T follicular helper cell (primary cell): ENCODE results near the gene APOL6.

ENCODE experiments used
- DNase-seq: peaks from one replicate; pipeline ENCODE4 v3.0.0-alpha.2; 2020; ENCODE audit warnings: low read depth
- total RNA-seq, 2 experiments: gene quantifications; one replicate each; lab custom pipeline; 2026; lab: John Stamatoyannopoulos, UW

The APOL6 gene
- 364 to 620 reads per million in 2 experiments for total RNA-seq

DNA sequence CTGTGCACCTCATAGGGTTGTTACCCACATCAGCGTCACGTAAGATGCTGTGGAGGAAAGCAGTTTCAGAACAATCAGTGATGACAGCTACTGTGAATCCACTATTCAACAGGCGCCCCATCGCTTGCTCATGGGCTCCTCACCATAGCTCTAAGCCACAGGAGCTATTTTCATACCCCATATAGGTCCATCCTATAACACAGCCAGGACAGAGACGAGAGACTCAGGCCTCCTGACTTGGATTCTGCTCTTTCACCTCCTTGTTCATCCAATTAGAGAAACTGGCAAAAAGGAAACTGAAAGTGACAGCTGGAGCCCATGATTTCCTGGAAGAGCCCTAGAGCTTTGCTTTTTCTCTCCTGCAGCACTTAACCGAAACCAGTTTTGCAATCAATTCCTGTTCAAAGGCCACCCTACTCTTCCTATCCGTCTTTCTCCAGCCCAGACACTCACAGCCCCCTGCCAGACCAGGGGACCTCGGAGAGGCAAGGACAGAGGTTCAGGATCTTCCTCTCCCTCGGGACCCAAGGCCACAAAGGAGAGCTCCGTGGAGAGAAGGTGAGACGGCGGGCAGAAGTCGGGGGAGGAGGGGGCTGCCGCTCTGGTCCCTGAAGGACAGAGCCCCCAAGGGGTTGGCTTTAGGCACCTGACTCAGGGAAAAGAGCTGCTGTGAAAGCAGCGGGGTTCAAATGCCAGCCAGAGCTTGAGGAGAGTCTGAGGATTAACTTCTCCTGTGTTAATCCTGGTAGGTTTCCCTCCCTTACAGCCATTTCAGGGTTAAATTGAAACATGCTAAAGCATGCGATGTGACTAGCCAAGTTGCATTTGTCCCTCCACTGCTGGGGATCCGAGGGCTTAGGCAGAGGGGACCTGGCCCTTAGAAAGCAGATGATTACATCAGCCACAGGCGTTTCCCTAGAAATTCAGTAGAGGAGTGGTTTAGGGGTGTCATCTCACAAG, at the start of gene APOL6:
TSS of gene APOL6 (plus strand) at position 381 of the 960 bp plus-strand sequence. CDS start 7,980 bp downstream, outside the sequence.
- peak; percentile 22 for DNase-seq

DNA sequence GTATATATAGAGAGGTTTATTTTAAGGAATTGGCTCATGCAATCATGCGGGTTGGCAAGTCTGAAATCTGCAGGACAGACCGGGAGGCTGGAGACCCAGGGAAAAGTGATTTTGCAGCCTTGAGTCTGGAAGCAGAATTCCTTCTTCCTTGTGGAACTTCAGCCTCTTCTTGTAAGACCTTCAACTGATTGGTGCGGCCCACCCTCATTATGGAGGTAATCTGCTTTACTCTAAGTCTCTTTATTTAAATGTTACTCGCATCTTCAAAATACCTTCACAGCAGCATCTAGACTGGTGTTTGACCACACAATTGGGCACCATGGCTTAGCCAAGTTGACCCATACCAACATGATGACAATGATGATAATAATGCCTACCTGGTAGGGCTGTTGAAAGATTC, 48.9 kb upstream of the APOL6 start:
- DNase-seq = no peak

DNA sequence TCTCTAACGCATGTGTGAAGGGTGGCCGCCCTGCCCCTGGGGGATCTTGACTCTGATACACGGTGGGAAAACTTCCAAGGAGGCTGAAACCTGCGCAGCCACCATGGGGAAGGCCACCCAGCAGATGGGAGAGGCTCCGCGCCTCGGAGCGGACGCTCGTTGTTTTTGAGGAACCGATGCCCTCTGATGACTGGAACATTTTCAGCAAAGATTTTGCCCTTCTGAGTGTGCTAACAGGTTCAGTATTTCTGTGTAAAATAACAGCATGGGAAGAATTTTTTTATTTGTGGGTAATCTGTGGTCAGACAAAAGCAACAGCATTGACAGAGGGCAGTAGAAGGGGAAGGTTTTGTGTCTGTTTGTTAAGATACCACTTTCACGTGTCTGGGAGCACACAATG, 47.8 kb upstream of the APOL6 start:
- no peak for DNase-seq

- no peak for DNase-seq
Observed at GRCh38 chr22:35601013-35601580, 47.1 kb upstream of the APOL6 start.

- DNase-seq = no peak
Observed at GRCh38 chr22:35601743-35602615, 46.3 kb upstream of the APOL6 start.

DNA sequence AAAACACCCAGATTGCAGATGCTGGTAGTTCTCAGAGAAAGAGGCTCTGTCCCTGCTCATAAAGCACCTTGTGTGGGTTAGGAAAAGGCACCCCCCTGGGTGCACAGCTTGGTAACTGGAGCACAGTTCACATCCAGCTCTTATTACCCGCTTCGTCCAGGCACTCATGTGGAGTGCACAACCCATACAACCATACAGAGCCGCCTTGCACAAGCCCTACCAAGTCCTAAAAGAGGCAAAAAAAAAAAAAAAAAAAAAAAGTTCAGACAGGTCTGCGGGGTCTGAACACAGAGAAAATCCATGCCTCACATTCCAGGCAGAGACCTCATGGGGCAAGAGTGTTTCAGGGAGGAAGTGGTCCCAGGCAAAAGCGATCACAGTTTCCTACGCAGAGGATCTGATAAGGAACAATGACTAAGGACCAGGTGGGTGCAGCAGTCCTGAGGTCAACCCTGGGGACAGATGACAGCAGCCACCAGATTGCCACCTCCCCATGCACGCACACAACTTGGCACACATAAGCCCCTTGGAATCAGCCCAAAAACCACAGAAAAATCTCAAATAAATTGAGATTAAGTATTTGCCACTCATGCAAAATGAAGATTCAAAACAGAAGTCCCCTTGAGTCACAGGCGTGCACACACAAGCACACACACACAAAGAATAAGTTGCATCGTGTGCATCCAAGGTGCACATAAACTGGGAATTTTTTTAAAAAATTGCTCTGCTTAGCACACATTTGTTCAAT, 43.5 kb upstream of the APOL6 start:
- no peak for DNase-seq

- no peak for DNase-seq
Observed at GRCh38 chr22:35605369-35605680, 42.9 kb upstream of the APOL6 start.

DNA sequence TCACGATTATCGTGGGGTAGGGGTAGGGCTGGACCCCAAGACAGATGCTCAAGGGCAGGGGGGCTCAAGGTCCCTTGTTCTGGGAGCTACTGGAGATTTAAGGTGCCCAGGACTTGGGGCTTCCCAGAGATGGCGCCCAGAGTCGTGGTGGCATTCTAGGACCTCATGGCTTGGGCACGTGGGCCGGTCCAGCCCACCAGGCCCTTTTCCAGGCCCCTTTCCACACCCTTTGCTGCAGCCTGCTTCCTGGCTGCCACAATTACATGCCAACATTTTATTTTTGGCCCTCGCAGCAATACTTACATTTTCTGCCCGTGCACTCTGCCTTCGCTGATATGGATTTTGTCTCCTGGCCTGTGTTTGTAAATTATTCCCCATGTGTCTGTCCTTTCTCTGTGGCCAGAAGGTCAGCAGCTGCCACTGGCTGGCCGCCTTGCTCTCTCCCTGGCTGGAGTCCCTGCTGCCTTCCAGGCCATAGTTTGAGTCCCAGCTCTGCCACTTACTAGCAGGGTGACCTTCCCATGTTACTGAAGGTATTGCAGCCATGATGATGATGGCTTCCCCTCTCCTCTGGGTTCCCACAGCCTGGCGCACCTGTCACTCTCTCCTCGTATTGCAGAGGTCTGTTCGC, 42.3 kb upstream of the APOL6 start:
- DNase-seq = no peak

DNA sequence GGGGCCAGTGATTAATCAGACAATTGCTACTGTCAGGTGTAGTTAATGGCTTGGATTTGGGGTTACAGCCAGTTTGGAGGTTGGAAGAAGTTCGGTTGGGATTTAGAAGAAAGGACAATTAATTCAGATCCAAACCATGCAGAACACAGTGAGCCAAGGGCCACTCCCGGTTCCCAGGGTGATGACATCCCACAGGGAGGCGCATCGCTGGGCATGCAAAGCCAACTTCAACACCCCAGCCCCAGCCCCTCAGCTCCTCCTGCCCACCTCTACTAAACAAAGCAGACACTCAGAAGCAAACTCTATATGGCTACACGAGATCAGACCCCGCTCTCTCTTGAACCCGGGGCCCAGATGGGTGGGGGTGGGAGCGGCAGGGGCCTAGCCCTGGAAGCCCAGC, 41.3 kb upstream of the APOL6 start:
- DNase-seq = no peak

DNA sequence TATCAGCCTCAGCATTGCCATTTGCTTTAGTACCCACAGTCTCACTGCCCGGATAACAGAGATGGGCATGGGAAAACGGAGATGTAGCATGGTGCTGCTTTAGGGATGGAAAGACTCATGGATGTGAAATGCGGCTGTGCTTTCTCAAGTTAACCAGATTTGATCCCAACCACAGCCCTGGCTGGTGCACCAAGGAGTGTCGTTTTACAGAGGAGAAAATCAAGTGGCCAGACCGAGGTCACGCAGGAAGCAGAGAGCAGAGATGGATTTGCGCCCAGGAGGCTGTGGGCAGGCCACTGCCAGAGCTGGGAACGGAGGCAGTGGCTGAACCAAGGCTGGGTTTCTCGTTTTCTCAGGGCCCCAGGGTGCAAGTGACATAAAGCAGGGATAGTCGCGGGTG, 40.2 kb upstream of the APOL6 start:
- no peak for DNase-seq

DNA sequence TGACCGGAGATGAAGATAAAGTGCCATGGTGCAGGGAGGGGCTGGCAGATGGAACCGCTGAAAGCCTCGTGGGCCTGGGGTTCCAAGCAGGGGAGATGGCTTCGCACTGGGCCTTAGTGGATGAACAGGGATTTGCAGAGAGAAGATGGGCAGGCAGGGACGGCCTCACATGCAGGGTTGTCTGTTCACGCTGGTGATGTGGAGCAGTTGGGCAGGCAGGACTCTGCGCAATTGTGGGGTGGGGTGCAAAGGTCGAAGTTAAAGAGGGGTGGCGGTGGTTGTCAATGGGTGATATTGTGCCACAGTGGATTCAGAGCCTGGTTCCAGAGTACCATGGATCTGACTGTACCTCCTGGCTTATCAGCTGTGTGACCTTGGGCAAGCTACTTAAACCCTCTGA, 39.0 kb upstream of the APOL6 start:
- DNase-seq = no peak

GRCh38 chr22:35609761-35610160, 38.5 kb upstream of the APOL6 start:
- DNase-seq = no peak

GRCh38 chr22:35610741-35611140, 37.5 kb upstream of the APOL6 start:
- no peak for DNase-seq

- no peak for DNase-seq
Observed at GRCh38 chr22:35611200-35611890, 36.9 kb upstream of the APOL6 start.

- DNase-seq = no peak
Observed at GRCh38 chr22:35611891-35612576, 36.2 kb upstream of the APOL6 start.

DNA sequence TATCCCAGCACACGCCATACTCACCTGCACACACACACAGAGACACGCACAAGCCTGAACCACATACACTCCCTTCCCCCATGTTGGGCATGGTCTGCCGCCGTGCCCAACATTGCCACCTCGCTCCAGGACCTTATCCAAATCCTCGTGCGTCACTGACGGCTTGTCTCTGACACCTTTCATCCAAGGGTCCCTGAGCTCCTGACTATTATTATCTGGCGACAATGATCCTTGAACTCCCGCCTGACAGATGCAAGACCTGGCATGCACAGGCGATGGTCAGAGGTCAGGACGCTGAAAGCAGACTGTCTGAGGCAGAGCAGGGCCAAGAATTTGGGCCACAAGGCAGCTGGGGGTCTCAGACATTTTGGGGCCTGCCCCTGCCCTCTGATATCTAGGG, 35.3 kb upstream of the APOL6 start:
- no peak for DNase-seq

GRCh38 chr22:35614404-35614803, 33.8 kb upstream of the APOL6 start:
- DNase-seq = no peak

GRCh38 chr22:35615156-35615555, 33.1 kb upstream of the APOL6 start:
- no peak for DNase-seq

- no peak for DNase-seq
Observed at GRCh38 chr22:35616043-35616442, 32.2 kb upstream of the APOL6 start.

- DNase-seq = no peak
Observed at GRCh38 chr22:35617137-35617755, 31.0 kb upstream of the APOL6 start, which contains the start of gene MB. TSS of gene MB (minus strand) at chr22:35617329. CDS start at chr22:35617257, 72 bp downstream.
